HepG2 (cell line): ENCODE measurements around the gene DTD2. TPM values are rescaled to one million over a fixed set of nuclear protein-coding genes. Genes with fewer than 3 reads are reported as not detected.
A peak's percentile ranks its signal among the peaks of the same experiment; 100 is the strongest.

ENCODE experiments used
- AFF4 ChIP-seq: sonication (generic); formaldehyde crosslinking; IDR thresholded peaks from 2 replicates; pipeline ENCODE4 v1.4.0; 2020; ENCODE audit warnings: missing genetic modification reagents
- ARHGAP35 ChIP-seq: sonication (generic); formaldehyde crosslinking; IDR thresholded peaks from 2 replicates; pipeline ENCODE4 v1.9.0; 2022; ENCODE audit warnings: mild to moderate bottlenecking, inconsistent platforms, moderate library complexity, missing genetic modification reagents, borderline replicate concordance
- GTF3A ChIP-seq: sonication (generic); formaldehyde crosslinking; conservative IDR thresholded peaks from 2 replicates; pipeline ENCODE4 v1.4.0; 2020; ENCODE audit warnings: mild to moderate bottlenecking, missing genetic modification reagents
- HNRNPK ChIP-seq: fragments of 200-400 bp; formaldehyde crosslinking; IDR thresholded peaks from 2 replicates; pipeline ENCODE4 v1.6.1; 2018; ENCODE audit warnings: low read length, low read depth, moderate library complexity, mild to moderate bottlenecking; ENCODE audit not compliant: poor library complexity, severe bottlenecking
- PATZ1 ChIP-seq: sonication (generic); formaldehyde crosslinking; IDR thresholded peaks from 2 replicates; pipeline ENCODE4 v1.4.0; 2020; ENCODE audit warnings: missing genetic modification reagents
- RCOR2 ChIP-seq: IDR thresholded peaks from 2 replicates; pipeline ENCODE4 v1.6.1; 2016; ENCODE audit warnings: missing biosample characterization, missing genetic modification reagents
- RFXAP ChIP-seq: sonication (generic); formaldehyde crosslinking; IDR thresholded peaks from 2 replicates; pipeline ENCODE4 v1.4.0; 2020; ENCODE audit warnings: missing genetic modification reagents, borderline replicate concordance
- SMARCC2 ChIP-seq: fragments of 450-650 bp; IDR thresholded peaks from 2 replicates; pipeline ENCODE4 v1.6.1; 2017; ENCODE audit warnings: antibody characterized with exemption, mild to moderate bottlenecking
- TCF7 ChIP-seq: sonication (generic); IDR thresholded peaks from 2 replicates; pipeline ENCODE4 v1.6.1; 2016; ENCODE audit warnings: antibody characterized with exemption, low read depth
- TFDP2 ChIP-seq: sonication (generic); formaldehyde crosslinking; IDR thresholded peaks from 2 replicates; pipeline ENCODE4 v1.4.0; 2020; ENCODE audit warnings: missing genetic modification reagents
- TFE3 ChIP-seq: IDR thresholded peaks from 2 replicates; pipeline ENCODE4 v1.6.1; 2016
- ZNF646 ChIP-seq: sonication (generic); formaldehyde crosslinking; IDR thresholded peaks from 2 replicates; pipeline ENCODE4 v1.9.0; 2021; ENCODE audit warnings: mild to moderate bottlenecking, missing genetic modification reagents
- polyA plus RNA-seq, 8 experiments: library from polyadenylated mRNA; depleted of rRNA in 3 of 8; stranded (reverse) in 7 of 8; unstranded in 1 of 8; fragments of >200 nt; fragmentation: Illumina TruSeq in 4 of 8; extraction: Trizol in 4 of 8; gene quantifications; 2 replicates each; pipeline versions ENCODE4 v1.2.1 to v1.2.3, GENCODE V29; 2011 to 2016; ENCODE audit warnings: low read depth in 4 of 8, missing spikeins in 1 of 8, mixed read lengths in 1 of 8; ENCODE audit not compliant: insufficient read depth in 1 of 8
- total RNA-seq, 5 experiments: library from RNA; depleted of rRNA; stranded (reverse); fragments of >200 nt; fragmentation: Illumina TruSeq; extraction: Trizol; gene quantifications; 2 replicates each; pipeline ENCODE4 v1.2.3, GENCODE V29; 2016; ENCODE audit warnings: low read depth in 1 of 5

DTD2 gene
- total and polyA plus RNA-seq, 2 of the 13 experiments (the other 11 are each of a cell fraction or from before 2014, with no cell fraction given): 22.3 to 49.8 TPM

- peak; percentile 63; the same call in 1 of the 2 replicates for TF ChIP-seq ZNF646
- no peak; the same call in 1 of the 2 replicates for TF ChIP-seq TCF7
- TF ChIP-seq TFE3: peak; percentile 92
- peak; percentile 100 for TF ChIP-seq GTF3A (CRISPR knock-in tag)
- peak; percentile 92 for TF ChIP-seq AFF4 (CRISPR knock-in tag)
- TF ChIP-seq HNRNPK: peak; percentile 87
- TF ChIP-seq PATZ1: peak; percentile 97
- TF ChIP-seq RFXAP (CRISPR knock-in tag): peak; percentile 98
- peak; percentile 92 for TF ChIP-seq TFDP2
- 0 out of 2 replicates have a peak, but pooled peaks have one; percentile 15 for TF ChIP-seq RCOR2 (CRISPR knock-in tag)
- no peak for TF ChIP-seq SMARCC2
- peak; percentile 100 for TF ChIP-seq ARHGAP35
Observed at GRCh38 chr14:31456841-31457664, at the start of gene DTD2 (continued).
